SK-N-SH treated with all-trans-retinoic acid at 6 μM for 48 hours (cell line): ENCODE results near the gene RGCC.

Experiments
- ATAC-seq: fragments of 200-7000 bp; cut with Tn5 transposase; 3 replicates; pipeline ENCODE4 v1.9.1; 2020; ENCODE audit warnings: mild to moderate bottlenecking, moderate library complexity
- ARNTL ChIP-seq: fragments of 450-650 bp; formaldehyde crosslinking; IDR thresholded peaks from 2 replicates; pipeline ENCODE4 v1.5.0; 2020; ENCODE audit warnings: low read depth, mild to moderate bottlenecking, moderate library complexity, borderline replicate concordance
- BACH2 ChIP-seq: fragments of 250-450 bp; sonication (Bioruptor Pico); IDR thresholded peaks from 2 replicates; pipeline ENCODE4 v1.9.0; 2021; ENCODE audit warnings: mild to moderate bottlenecking, borderline replicate concordance
- CSDC2 ChIP-seq: fragments of 250-450 bp; sonication (Bioruptor Pico); IDR thresholded peaks from 2 replicates; pipeline ENCODE4 v1.5.0; 2020; ENCODE audit warnings: mild to moderate bottlenecking, moderate library complexity
- ESRRG ChIP-seq: fragments of 250-450 bp; sonication (Bioruptor Pico); IDR thresholded peaks from 2 replicates; pipeline ENCODE4 v1.6.1; 2021; ENCODE audit warnings: mild to moderate bottlenecking
- ISL1 ChIP-seq: fragments of 250-450 bp; sonication (Bioruptor Pico); IDR thresholded peaks from 2 replicates; pipeline ENCODE4 v2.1.2; 2022; ENCODE audit warnings: mild to moderate bottlenecking, moderate library complexity
- OSR1 ChIP-seq: fragments of 250-450 bp; sonication (Bioruptor Pico); IDR thresholded peaks from 2 replicates; pipeline ENCODE4 v1.8.0; 2022; ENCODE audit warnings: moderate library complexity, mild to moderate bottlenecking, inconsistent platforms
- PPARA ChIP-seq: fragments of 250-450 bp; sonication (Bioruptor Pico); IDR thresholded peaks from 2 replicates; pipeline ENCODE4 v1.5.0; 2020; ENCODE audit warnings: mild to moderate bottlenecking, borderline replicate concordance
- RARB ChIP-seq: fragments of 250-450 bp; sonication (Bioruptor Pico); IDR thresholded peaks from 2 replicates; pipeline ENCODE4 v1.8.0; 2021; ENCODE audit warnings: mild to moderate bottlenecking, moderate library complexity
- SNAI2 ChIP-seq: fragments of 250-450 bp; sonication (Bioruptor Pico); IDR thresholded peaks from 2 replicates; pipeline ENCODE4 v1.5.0; 2020; ENCODE audit warnings: mild to moderate bottlenecking, moderate library complexity
- TCF4 ChIP-seq: fragments of 250-450 bp; sonication (Bioruptor Pico); IDR thresholded peaks from 2 replicates; pipeline ENCODE4 v1.8.0; 2021; ENCODE audit warnings: mild to moderate bottlenecking, moderate library complexity, borderline replicate concordance
- TOX ChIP-seq: fragments of 250-450 bp; sonication (Bioruptor Pico); IDR thresholded peaks from 2 replicates; pipeline ENCODE4 v1.8.0; 2021; ENCODE audit warnings: mild to moderate bottlenecking, moderate library complexity, borderline replicate concordance
- ZC3H10 ChIP-seq: fragments of 250-450 bp; sonication (Bioruptor Pico); IDR thresholded peaks from 2 replicates; pipeline ENCODE4 v1.5.1; 2021; ENCODE audit warnings: mild to moderate bottlenecking, moderate library complexity
- ZFP3 ChIP-seq: fragments of 250-450 bp; sonication (Bioruptor Pico); IDR thresholded peaks from 2 replicates; pipeline ENCODE4 v1.5.0; 2020; ENCODE audit warnings: mild to moderate bottlenecking, moderate library complexity
- ZFP30 ChIP-seq: fragments of 450-650 bp; formaldehyde crosslinking; IDR thresholded peaks from 2 replicates; pipeline ENCODE4 v1.5.0; 2022; ENCODE audit warnings: mild to moderate bottlenecking, moderate library complexity
- ZNF565 ChIP-seq: fragments of 450-650 bp; formaldehyde crosslinking; conservative IDR thresholded peaks from 2 replicates; pipeline ENCODE4 v1.5.0; 2020; ENCODE audit warnings: low read depth, mild to moderate bottlenecking, moderate library complexity
- ZNF8 ChIP-seq: fragments of 450-650 bp; formaldehyde crosslinking; IDR thresholded peaks from 2 replicates; pipeline ENCODE4 v1.5.0; 2020; ENCODE audit warnings: mild to moderate bottlenecking, moderate library complexity
- TF ChIP-seq, protein P1 (sequence below): fragments of 250-450 bp; sonication (Bioruptor Pico); IDR thresholded peaks from 2 replicates; pipeline ENCODE4 v1.5.0; 2020; ENCODE audit warnings: mild to moderate bottlenecking, moderate library complexity
- TF ChIP-seq, protein P2 (sequence below): fragments of 250-450 bp; sonication (Bioruptor Pico); IDR thresholded peaks from 2 replicates; pipeline ENCODE4 v1.8.0; 2020; ENCODE audit warnings: mild to moderate bottlenecking, moderate library complexity, borderline replicate concordance
- TF ChIP-seq, protein P3 (sequence below): fragments of 250-450 bp; sonication (Bioruptor Pico); IDR thresholded peaks from 2 replicates; pipeline ENCODE4 v1.5.1; 2020; ENCODE audit warnings: low read depth, mild to moderate bottlenecking, moderate library complexity
- TF ChIP-seq, protein P4 (sequence below): fragments of 250-450 bp; sonication (Bioruptor Pico); IDR thresholded peaks from 2 replicates; pipeline ENCODE4 v1.8.0; 2021; ENCODE audit warnings: low read depth, mild to moderate bottlenecking, moderate library complexity, borderline replicate concordance
- TF ChIP-seq, protein P5 (sequence below): fragments of 250-450 bp; sonication (Bioruptor Pico); IDR thresholded peaks from 2 replicates; pipeline ENCODE4 v1.5.1; 2021; ENCODE audit warnings: mild to moderate bottlenecking, moderate library complexity

The RGCC gene

DNA sequence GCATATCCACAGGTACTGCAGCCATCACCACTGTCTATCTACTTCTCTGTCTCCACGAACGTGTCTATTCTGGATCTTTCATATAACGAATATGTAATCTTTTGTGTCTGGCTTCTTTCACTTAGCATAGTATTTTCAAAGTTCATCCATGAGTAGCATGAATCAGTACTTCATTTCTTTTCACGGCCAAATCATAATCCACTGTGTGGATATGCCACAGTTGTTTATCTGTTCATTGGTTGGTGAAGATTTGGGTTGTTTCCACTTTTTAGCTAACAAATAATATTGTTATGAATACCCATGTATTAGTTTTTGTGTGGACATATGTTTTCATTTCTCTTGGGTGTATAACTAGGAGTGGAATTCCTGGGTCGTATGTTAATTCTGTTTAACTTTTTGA is 14.4 kb downstream of the RGCC start:
- TF ChIP-seq ZNF8 (CRISPR knock-in tag) (no peak), RARB (CRISPR knock-in tag) (no peak)
- TF ChIP-seq, protein P1, sequence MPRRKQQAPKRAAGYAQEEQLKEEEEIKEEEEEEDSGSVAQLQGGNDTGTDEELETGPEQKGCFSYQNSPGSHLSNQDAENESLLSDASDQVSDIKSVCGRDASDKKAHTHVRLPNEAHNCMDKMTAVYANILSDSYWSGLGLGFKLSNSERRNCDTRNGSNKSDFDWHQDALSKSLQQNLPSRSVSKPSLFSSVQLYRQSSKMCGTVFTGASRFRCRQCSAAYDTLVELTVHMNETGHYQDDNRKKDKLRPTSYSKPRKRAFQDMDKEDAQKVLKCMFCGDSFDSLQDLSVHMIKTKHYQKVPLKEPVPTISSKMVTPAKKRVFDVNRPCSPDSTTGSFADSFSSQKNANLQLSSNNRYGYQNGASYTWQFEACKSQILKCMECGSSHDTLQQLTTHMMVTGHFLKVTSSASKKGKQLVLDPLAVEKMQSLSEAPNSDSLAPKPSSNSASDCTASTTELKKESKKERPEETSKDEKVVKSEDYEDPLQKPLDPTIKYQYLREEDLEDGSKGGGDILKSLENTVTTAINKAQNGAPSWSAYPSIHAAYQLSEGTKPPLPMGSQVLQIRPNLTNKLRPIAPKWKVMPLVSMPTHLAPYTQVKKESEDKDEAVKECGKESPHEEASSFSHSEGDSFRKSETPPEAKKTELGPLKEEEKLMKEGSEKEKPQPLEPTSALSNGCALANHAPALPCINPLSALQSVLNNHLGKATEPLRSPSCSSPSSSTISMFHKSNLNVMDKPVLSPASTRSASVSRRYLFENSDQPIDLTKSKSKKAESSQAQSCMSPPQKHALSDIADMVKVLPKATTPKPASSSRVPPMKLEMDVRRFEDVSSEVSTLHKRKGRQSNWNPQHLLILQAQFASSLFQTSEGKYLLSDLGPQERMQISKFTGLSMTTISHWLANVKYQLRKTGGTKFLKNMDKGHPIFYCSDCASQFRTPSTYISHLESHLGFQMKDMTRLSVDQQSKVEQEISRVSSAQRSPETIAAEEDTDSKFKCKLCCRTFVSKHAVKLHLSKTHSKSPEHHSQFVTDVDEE (CRISPR knock-in tag) = no peak
- TF ChIP-seq, protein P2, sequence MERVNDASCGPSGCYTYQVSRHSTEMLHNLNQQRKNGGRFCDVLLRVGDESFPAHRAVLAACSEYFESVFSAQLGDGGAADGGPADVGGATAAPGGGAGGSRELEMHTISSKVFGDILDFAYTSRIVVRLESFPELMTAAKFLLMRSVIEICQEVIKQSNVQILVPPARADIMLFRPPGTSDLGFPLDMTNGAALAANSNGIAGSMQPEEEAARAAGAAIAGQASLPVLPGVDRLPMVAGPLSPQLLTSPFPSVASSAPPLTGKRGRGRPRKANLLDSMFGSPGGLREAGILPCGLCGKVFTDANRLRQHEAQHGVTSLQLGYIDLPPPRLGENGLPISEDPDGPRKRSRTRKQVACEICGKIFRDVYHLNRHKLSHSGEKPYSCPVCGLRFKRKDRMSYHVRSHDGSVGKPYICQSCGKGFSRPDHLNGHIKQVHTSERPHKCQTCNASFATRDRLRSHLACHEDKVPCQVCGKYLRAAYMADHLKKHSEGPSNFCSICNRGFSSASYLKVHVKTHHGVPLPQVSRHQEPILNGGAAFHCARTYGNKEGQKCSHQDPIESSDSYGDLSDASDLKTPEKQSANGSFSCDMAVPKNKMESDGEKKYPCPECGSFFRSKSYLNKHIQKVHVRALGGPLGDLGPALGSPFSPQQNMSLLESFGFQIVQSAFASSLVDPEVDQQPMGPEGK = no peak
- TF ChIP-seq, protein P3, sequence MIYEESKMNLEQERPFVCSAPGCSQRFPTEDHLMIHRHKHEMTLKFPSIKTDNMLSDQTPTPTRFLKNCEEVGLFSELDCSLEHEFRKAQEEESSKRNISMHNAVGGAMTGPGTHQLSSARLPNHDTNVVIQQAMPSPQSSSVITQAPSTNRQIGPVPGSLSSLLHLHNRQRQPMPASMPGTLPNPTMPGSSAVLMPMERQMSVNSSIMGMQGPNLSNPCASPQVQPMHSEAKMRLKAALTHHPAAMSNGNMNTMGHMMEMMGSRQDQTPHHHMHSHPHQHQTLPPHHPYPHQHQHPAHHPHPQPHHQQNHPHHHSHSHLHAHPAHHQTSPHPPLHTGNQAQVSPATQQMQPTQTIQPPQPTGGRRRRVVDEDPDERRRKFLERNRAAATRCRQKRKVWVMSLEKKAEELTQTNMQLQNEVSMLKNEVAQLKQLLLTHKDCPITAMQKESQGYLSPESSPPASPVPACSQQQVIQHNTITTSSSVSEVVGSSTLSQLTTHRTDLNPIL (CRISPR knock-in tag) = no peak

DNA sequence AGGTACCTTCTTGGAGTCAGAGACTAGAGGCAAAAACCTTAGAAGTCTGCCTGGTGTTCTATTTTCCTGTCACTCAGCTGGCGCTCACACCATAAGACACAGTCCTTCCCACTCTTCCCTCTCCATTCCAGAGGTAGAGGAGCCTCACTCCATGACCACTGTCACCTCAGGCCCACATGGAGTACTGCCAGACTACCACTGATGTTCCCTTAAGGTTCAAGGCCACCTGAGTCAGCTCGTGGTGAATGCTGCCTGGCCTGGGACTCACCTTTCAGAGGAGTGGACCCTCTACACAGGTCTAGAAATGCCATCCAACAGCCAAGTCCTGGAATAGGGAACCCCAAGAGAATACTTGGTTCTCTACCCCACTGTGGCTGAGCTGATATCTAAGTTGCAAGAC is 29.9 kb downstream of the RGCC start:
- ATAC-seq = no peak
- TF ChIP-seq, protein P3 (CRISPR knock-in tag) = no peak
- TF ChIP-seq RARB (CRISPR knock-in tag) = no peak

More for the DNA sequence above, 14.4 kb downstream of the RGCC start:
- no peak for ATAC-seq

DNA sequence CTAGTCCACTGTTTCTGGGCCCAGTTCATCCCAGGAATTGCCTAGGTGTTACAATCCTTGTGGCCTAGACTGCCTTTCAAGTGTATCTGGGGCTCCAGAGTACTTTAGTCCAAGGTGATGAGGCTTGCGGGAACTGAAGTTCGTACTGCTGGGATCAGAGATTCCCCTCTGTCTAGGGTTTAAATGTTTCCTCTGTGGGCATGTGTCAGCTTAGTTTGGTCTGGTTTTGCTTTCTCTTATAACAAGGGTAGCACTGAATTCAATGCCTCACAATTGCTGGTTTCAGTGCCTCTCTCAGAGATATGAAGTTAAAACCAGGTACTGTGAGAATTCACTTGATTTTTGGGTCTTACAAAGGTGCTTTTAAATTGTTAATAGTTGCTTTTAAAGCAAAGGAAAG is 30.8 kb downstream of the RGCC start:
- TF ChIP-seq, protein P4, sequence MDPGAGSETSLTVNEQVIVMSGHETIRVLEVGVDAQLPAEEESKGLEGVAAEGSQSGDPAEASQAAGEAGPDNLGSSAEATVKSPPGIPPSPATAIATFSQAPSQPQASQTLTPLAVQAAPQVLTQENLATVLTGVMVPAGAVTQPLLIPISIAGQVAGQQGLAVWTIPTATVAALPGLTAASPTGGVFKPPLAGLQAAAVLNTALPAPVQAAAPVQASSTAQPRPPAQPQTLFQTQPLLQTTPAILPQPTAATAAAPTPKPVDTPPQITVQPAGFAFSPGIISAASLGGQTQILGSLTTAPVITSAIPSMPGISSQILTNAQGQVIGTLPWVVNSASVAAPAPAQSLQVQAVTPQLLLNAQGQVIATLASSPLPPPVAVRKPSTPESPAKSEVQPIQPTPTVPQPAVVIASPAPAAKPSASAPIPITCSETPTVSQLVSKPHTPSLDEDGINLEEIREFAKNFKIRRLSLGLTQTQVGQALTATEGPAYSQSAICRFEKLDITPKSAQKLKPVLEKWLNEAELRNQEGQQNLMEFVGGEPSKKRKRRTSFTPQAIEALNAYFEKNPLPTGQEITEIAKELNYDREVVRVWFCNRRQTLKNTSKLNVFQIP (CRISPR knock-in tag) = no peak
- TF ChIP-seq TCF4 (CRISPR knock-in tag) (no peak), ZNF565 (CRISPR knock-in tag) (no peak), ESRRG (CRISPR knock-in tag) (no peak), CSDC2 (CRISPR knock-in tag) (no peak), TOX (CRISPR knock-in tag) (no peak), ZC3H10 (CRISPR knock-in tag) (no peak), PPARA (no peak), OSR1 (CRISPR knock-in tag) (no peak), BACH2 (CRISPR knock-in tag) (no peak), ZFP30 (CRISPR knock-in tag) (no peak), RARB (CRISPR knock-in tag) (no peak), ARNTL (CRISPR knock-in tag) (no peak), ZFP3 (no peak), SNAI2 (CRISPR knock-in tag) (no peak), ISL1 (CRISPR knock-in tag) (no peak)
- TF ChIP-seq, protein P3 (CRISPR knock-in tag) = no peak
- TF ChIP-seq, protein P5, sequence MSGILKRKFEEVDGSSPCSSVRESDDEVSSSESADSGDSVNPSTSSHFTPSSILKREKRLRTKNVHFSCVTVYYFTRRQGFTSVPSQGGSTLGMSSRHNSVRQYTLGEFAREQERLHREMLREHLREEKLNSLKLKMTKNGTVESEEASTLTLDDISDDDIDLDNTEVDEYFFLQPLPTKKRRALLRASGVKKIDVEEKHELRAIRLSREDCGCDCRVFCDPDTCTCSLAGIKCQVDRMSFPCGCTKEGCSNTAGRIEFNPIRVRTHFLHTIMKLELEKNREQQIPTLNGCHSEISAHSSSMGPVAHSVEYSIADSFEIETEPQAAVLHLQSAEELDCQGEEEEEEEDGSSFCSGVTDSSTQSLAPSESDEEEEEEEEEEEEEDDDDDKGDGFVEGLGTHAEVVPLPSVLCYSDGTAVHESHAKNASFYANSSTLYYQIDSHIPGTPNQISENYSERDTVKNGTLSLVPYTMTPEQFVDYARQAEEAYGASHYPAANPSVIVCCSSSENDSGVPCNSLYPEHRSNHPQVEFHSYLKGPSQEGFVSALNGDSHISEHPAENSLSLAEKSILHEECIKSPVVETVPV = no peak
- TF ChIP-seq, protein P2 = no peak
- no peak for ATAC-seq
